Measurements from ENCODE around the gene FHAD1. TPM values are rescaled to one million over a fixed set of nuclear protein-coding genes. Genes with fewer than 3 reads are reported as not detected.
A peak's percentile ranks its signal among the peaks of the same experiment; 100 is the strongest.

The FHAD1 gene
- total and polyA plus RNA-seq, 9 of the 15 experiments (the other 6 are each of a cell fraction or from before 2014, with no cell fraction given), result 0.32 to 2.1 (median 1.5) TPM; not detected in 1

GRCh38 chr1:15308621-15309027 is 61.6 kb downstream of the FHAD1 start:
- CTCF ChIA-PET (ENCODE audit: low intra/inter-chr PET ratio), result interaction anchor here (0.6 kb wide), 1 partner anchor 1244 kb away, joined by 3 read pairs; no protein-coding TSS in a partner anchor
- TF ChIP-seq SIRT6 (IDR thresholded peaks at IDR 0.05; ENCODE audit: low read depth, low read length), result no peak
- peak; percentile 80 for TF ChIP-seq ZNF23 (CRISPR knock-in tag; IDR thresholded peaks at IDR 0.05)
- no peaks in the 10 kb centered on the region for H3K79me2 ChIP-seq (ENCODE audit: control insufficient read depth, insufficient read depth, low read length)
- no peak overlapping the region for H3K27ac ChIP-seq (ENCODE audit: extremely low read depth, low read depth, low read length)
- no peak overlapping the region for H3K4me3 ChIP-seq
- no peaks in the 10 kb centered on the region for H3K4me1 ChIP-seq (replicated peaks in 1 of 2; ENCODE audit: control insufficient read depth in 2 of 2, insufficient read depth in 2 of 2, low read length in 2 of 2)
- H3K9ac ChIP-seq (ENCODE audit: insufficient read depth in 1 of 2, low read depth in 2 of 2, low read length in 2 of 2), result no peak overlapping the region
- DNase-seq (ENCODE audit: extremely low read depth in 1 of 4, low spot score in 3 of 4) (no peak), FAIRE-seq (no peak), ATAC-seq (no peak)
- H3K9me1 ChIP-seq (ENCODE audit: control insufficient read depth, insufficient read depth, low read length), result no peaks in the 10 kb centered on the region
- H4K20me1 ChIP-seq (replicated peaks; ENCODE audit: control insufficient read depth, insufficient read depth, low read length), result no peaks in the 10 kb centered on the region
- H3K9me3 ChIP-seq (replicated peaks; ENCODE audit: control insufficient read depth, insufficient read depth, low read depth, low read length), result peaks cover 8% of the 10 kb centered on the region; the same call in 1 of the 2 replicates
- BruUV-seq (replicated peaks), result no TSS peak
- in situ Hi-C loops (cut with MboI) (no loop called here), intact Hi-C loops (cut with micrococcal nuclease) (no loop called here)
- no peak overlapping the region for H2AFZ ChIP-seq (ENCODE audit: low read depth, low read length)
- no peaks in the 10 kb centered on the region for H3K36me3 ChIP-seq (ENCODE audit: control insufficient read depth, insufficient read depth, low read length)
- peaks cover 32 to 50% of the 10 kb centered on the region in 2 experiments; a peak in 4 of 5 replicates for H3K27me3 ChIP-seq (ENCODE audit: control insufficient read depth in 2 of 2, insufficient read depth in 2 of 2, low read length in 2 of 2)
- 2% methylated on average over 6 of the region's 6 CpGs for WGBS (ENCODE audit: insufficient coverage, low coverage, missing lambda C conversion rate)
- POLR2A ChIA-PET, result interaction anchor here (0.6 to 1.1 kb wide), 4 partner anchors 9 to 581 kb away, joined by 3 to 4 read pairs (median 4); no protein-coding TSS in a partner anchor
- H3K4me2 ChIP-seq (ENCODE audit: insufficient read depth, low read length), result no peak overlapping the region

GRCh38 chr1:15309687-15310086 is 62.7 kb downstream of the FHAD1 start:
- DNase-seq (ENCODE audit: extremely low read depth in 1 of 4, low spot score in 3 of 4) (no peak), FAIRE-seq (no peak), ATAC-seq (no peak)
- no peaks in the 10 kb centered on the region for H3K79me2 ChIP-seq (ENCODE audit: control insufficient read depth, insufficient read depth, low read length)
- H3K27me3 ChIP-seq (ENCODE audit: control insufficient read depth in 2 of 2, insufficient read depth in 2 of 2, low read length in 2 of 2), result peaks cover 32 to 50% of the 10 kb centered on the region in 2 experiments; a peak in 4 of 5 replicates
- no peak overlapping the region for H3K4me2 ChIP-seq (ENCODE audit: insufficient read depth, low read length)
- no TSS peak for BruUV-seq (replicated peaks)
- POLR2A ChIA-PET, result interaction anchor here (0.8 to 1.1 kb wide), 4 partner anchors 8 to 125 kb away, joined by 3 to 4 read pairs (median 4); no protein-coding TSS in a partner anchor
- peaks cover 8% of the 10 kb centered on the region; the same call in 1 of the 2 replicates for H3K9me3 ChIP-seq (replicated peaks; ENCODE audit: control insufficient read depth, insufficient read depth, low read depth, low read length)
- no peaks in the 10 kb centered on the region for H3K4me1 ChIP-seq (replicated peaks in 1 of 2; ENCODE audit: control insufficient read depth in 2 of 2, insufficient read depth in 2 of 2, low read length in 2 of 2)
- CTCF ChIA-PET (ENCODE audit: low intra/inter-chr PET ratio), result no interaction called here
- intact Hi-C loops (cut with micrococcal nuclease), result no loop called here
- H3K4me3 ChIP-seq, result no peak overlapping the region
- H4K20me1 ChIP-seq (replicated peaks; ENCODE audit: control insufficient read depth, insufficient read depth, low read length), result no peaks in the 10 kb centered on the region
- in situ Hi-C loops (cut with MboI), result no loop called here
- no peaks in the 10 kb centered on the region for H3K36me3 ChIP-seq (ENCODE audit: control insufficient read depth, insufficient read depth, low read length)
- 4% methylated on average over 10 of the region's 10 CpGs for WGBS (ENCODE audit: insufficient coverage, low coverage, missing lambda C conversion rate)
- no peaks in the 10 kb centered on the region for H3K9me1 ChIP-seq (ENCODE audit: control insufficient read depth, insufficient read depth, low read length)
- no peak overlapping the region for H3K27ac ChIP-seq (ENCODE audit: extremely low read depth, low read depth, low read length)
- H3K9ac ChIP-seq (ENCODE audit: insufficient read depth in 1 of 2, low read depth in 2 of 2, low read length in 2 of 2), result no peak overlapping the region
- H2AFZ ChIP-seq (ENCODE audit: low read depth, low read length), result no peak overlapping the region
- no peak for TF ChIP-seq ELK1 (CRISPR knock-in tag; IDR thresholded peaks at IDR 0.05)
- no peak for TF ChIP-seq ZNF408 (CRISPR knock-in tag; IDR thresholded peaks at IDR 0.05; ENCODE audit: low read depth)
- TF ChIP-seq PHF21A (IDR thresholded peaks at IDR 0.05; ENCODE audit: borderline replicate concordance, low read depth), result no peak
- no peak for TF ChIP-seq ZNF384 (IDR thresholded peaks at IDR 0.05; ENCODE audit: low read depth, low read length)
- no peak for TF ChIP-seq PPARD (CRISPR knock-in tag; IDR thresholded peaks at IDR 0.05)
- TF ChIP-seq BACH1 (tag; IDR thresholded peaks at IDR 0.05), result no peak
- TF ChIP-seq TRIM24 (IDR thresholded peaks at IDR 0.05), result no peak
- no peak for TF ChIP-seq SMARCB1 (IDR thresholded peaks at IDR 0.05; ENCODE audit: insufficient read length, low read depth)
- TF ChIP-seq ZFP91 (CRISPR knock-in tag; IDR thresholded peaks at IDR 0.05), result no peak
- no peak for TF ChIP-seq ZFP36 (IDR thresholded peaks at IDR 0.05; ENCODE audit: low read depth, low read length, partially characterized antibody)
- no peak for TF ChIP-seq BRCA1 (IDR thresholded peaks at IDR 0.05)
- TF ChIP-seq BRCA1 (CRISPR knock-in tag; IDR thresholded peaks at IDR 0.05), result no peak
- no peak for TF ChIP-seq MYNN (IDR thresholded peaks at IDR 0.05)
- TF ChIP-seq MYNN (CRISPR knock-in tag; IDR thresholded peaks at IDR 0.05), result no peak

Data from K562 (cell line).